H1 (cell line): ENCODE results near the gene CITED4. TPM values are rescaled to one million over a fixed set of nuclear protein-coding genes. Genes with fewer than 3 reads are reported as not detected.

ENCODE experiments used
- CTCF ChIA-PET: fragments of 300-600 bp; sonication (Branson Sonifier 250); formaldehyde crosslinking; loops from one replicate; lab custom pipeline; 2021; ENCODE audit not compliant: partially characterized antibody; lab: Charles Lee
- POLR2A ChIA-PET: fragments of 300-600 bp; sonication (Branson Sonifier 250); formaldehyde crosslinking; loops from one replicate; lab custom pipeline; 2021; ENCODE audit warnings: inconsistent platforms; ENCODE audit not compliant: partially characterized antibody; lab: Charles Lee
- DNase-seq, 2 experiments: peaks; one replicate each; pipeline versions ENCODE4 v3.0.0 to v3.0.0-alpha.2; 2010 to 2022; ENCODE audit warnings: low spot score in 2 of 2, low read depth in 1 of 2, mixed read lengths in 1 of 2
- FAIRE-seq: peaks from 2 replicates; lab custom pipeline; 2011; peaks lifted over from hg19 to GRCh38; lab: Jason Lieb, UNC
- H2AFZ ChIP-seq: 2 replicates; pipeline ENCODE4 v1.8.1; 2012; ENCODE audit warnings: low read length, inconsistent platforms
- H2AK5ac ChIP-seq: 2 replicates; pipeline ENCODE4 v1.6.1; 2013; ENCODE audit warnings: low read depth, low read length
- H2BK120ac ChIP-seq: replicated peaks from 2 replicates; pipeline ENCODE3; 2013; ENCODE audit warnings: low read depth, low read length, inconsistent platforms
- H2BK12ac ChIP-seq: 2 replicates; pipeline ENCODE4 v1.6.1; 2013; ENCODE audit warnings: low read depth, low read length
- H2BK15ac ChIP-seq: 2 replicates; pipeline ENCODE4 v1.6.1; 2013; ENCODE audit warnings: low read length
- H2BK20ac ChIP-seq: 2 replicates; pipeline ENCODE4 v1.6.1; 2013; ENCODE audit warnings: low read length
- H2BK5ac ChIP-seq: 2 replicates; pipeline ENCODE4 v1.6.1; 2013; ENCODE audit warnings: low read depth, low read length
- H3K14ac ChIP-seq: 2 replicates; pipeline ENCODE4 v1.6.1; 2013; ENCODE audit warnings: inconsistent platforms; ENCODE audit not compliant: insufficient read length
- H3K18ac ChIP-seq: 2 replicates; pipeline ENCODE4 v1.6.1; 2013; ENCODE audit warnings: low read length; ENCODE audit errors: extremely low read depth
- H3K23ac ChIP-seq: 2 replicates; pipeline ENCODE4 v1.6.1; 2013; ENCODE audit warnings: inconsistent platforms; ENCODE audit not compliant: insufficient read length
- H3K23me2 ChIP-seq: 2 replicates; pipeline ENCODE4 v1.6.1; 2013; ENCODE audit warnings: low read depth, low read length
- H3K27ac ChIP-seq: 2 replicates; pipeline ENCODE4 v1.6.1; 2011; ENCODE audit warnings: low read depth, low read length, inconsistent platforms
- H3K27me3 ChIP-seq, 4 experiments: replicated peaks in 1 of 4; 1 replicate in 1 of 4; 2 replicates in 3 of 4; pipeline versions ENCODE4 v1.6.1 to v1.8.1; 2011 to 2013; ENCODE audit warnings: low read length in 3 of 4, mild to moderate bottlenecking in 3 of 4, inconsistent platforms in 2 of 4, mixed read lengths in 2 of 4, moderate library complexity in 1 of 4; ENCODE audit not compliant: control insufficient read depth in 3 of 4, insufficient read depth in 3 of 4; ENCODE audit errors: extremely low read depth in 1 of 4
- H3K36me3 ChIP-seq, 4 experiments: 2 replicates each; pipeline versions ENCODE4 v1.6.1 to v1.8.1; 2011 to 2013; ENCODE audit warnings: mild to moderate bottlenecking in 4 of 4, low read length in 3 of 4, moderate library complexity in 2 of 4, control low read depth in 1 of 4, inconsistent platforms in 1 of 4; ENCODE audit not compliant: insufficient read depth in 4 of 4, control insufficient read depth in 2 of 4
- H3K4ac ChIP-seq: replicated peaks from 2 replicates; pipeline ENCODE3; 2013; ENCODE audit warnings: low read length, low read depth, mixed read lengths, inconsistent platforms; ENCODE audit not compliant: insufficient read length
- H3K4me1 ChIP-seq, 4 experiments: replicated peaks in 1 of 4; 1 replicate in 1 of 4; 2 replicates in 3 of 4; pipeline versions ENCODE4 v1.6.1 to v1.8.1; 2011 to 2013; ENCODE audit warnings: low read length in 3 of 4, inconsistent platforms in 2 of 4, mixed read lengths in 1 of 4; ENCODE audit not compliant: insufficient read depth in 4 of 4, control insufficient read depth in 3 of 4
- H3K4me2 ChIP-seq, 2 experiments: 2 replicates each; pipeline versions ENCODE4 v1.6.1 to v1.8.1; 2011 to 2013; ENCODE audit warnings: low read depth in 2 of 2, low read length in 2 of 2, control low read depth in 1 of 2, inconsistent platforms in 1 of 2, mild to moderate bottlenecking in 1 of 2; ENCODE audit not compliant: insufficient read depth in 1 of 2
- H3K4me3 ChIP-seq, 4 experiments: fragments of 200-600, 300-600 bp in 1 of 4; sonication (generic), shearing (Covaris generic), sonication (Bioruptor Twin) in 1 of 4; 2 replicates each; pipeline versions ENCODE4 v1.5.1 to v1.8.1; 2011 to 2016; ENCODE audit warnings: low read length in 4 of 4, low read depth in 3 of 4, control low read depth in 2 of 4, inconsistent platforms in 2 of 4, mild to moderate bottlenecking in 2 of 4, mixed read lengths in 1 of 4, moderate library complexity in 1 of 4; ENCODE audit not compliant: insufficient read depth in 2 of 4; ENCODE audit errors: extremely low read depth in 1 of 4
- H3K56ac ChIP-seq: replicated peaks from 2 replicates; pipeline ENCODE3; 2013; ENCODE audit warnings: low read depth, mild to moderate bottlenecking, mixed read lengths, low read length, inconsistent platforms; ENCODE audit not compliant: insufficient read length
- H3K79me1 ChIP-seq: 2 replicates; pipeline ENCODE4 v1.6.1; 2013; ENCODE audit warnings: low read depth, low read length, control low read depth
- H3K79me2 ChIP-seq, 2 experiments: 2 replicates each; pipeline versions ENCODE4 v1.6.1 to v1.8.1; 2012 to 2013; ENCODE audit warnings: low read length in 2 of 2, mild to moderate bottlenecking in 2 of 2, inconsistent platforms in 1 of 2; ENCODE audit not compliant: insufficient read depth in 2 of 2, control insufficient read depth in 1 of 2
- H3K9ac ChIP-seq, 4 experiments: replicated peaks in 1 of 4; 1 replicate in 1 of 4; 2 replicates in 3 of 4; pipeline versions ENCODE4 v1.6.1 to v1.8.1; 2011 to 2013; ENCODE audit warnings: low read depth in 3 of 4, low read length in 3 of 4, control low read depth in 2 of 4, mild to moderate bottlenecking in 2 of 4, moderate library complexity in 2 of 4, inconsistent platforms in 1 of 4; ENCODE audit errors: extremely low read depth in 1 of 4
- H3K9me3 ChIP-seq, 2 experiments: 2 replicates each; pipeline versions ENCODE4 v1.6.1 to v1.8.1; 2012 to 2013; ENCODE audit warnings: mild to moderate bottlenecking in 2 of 2, moderate library complexity in 2 of 2, control low read depth in 1 of 2, inconsistent platforms in 1 of 2, low read depth in 1 of 2, low read length in 1 of 2, mixed read lengths in 1 of 2; ENCODE audit not compliant: insufficient read depth in 2 of 2
- H4K20me1 ChIP-seq, 2 experiments: replicated peaks in 1 of 2; 2 replicates each; pipeline versions ENCODE3 to v1.8.1; 2011 to 2013; ENCODE audit warnings: inconsistent platforms in 2 of 2, low read length in 2 of 2, mild to moderate bottlenecking in 1 of 2; ENCODE audit not compliant: insufficient read depth in 2 of 2, control insufficient read depth in 1 of 2
- H4K5ac ChIP-seq: 2 replicates; pipeline ENCODE4 v1.6.1; 2013; ENCODE audit warnings: low read length, low read depth, mixed read lengths, inconsistent platforms; ENCODE audit not compliant: insufficient read length
- H4K8ac ChIP-seq: 2 replicates; pipeline ENCODE4 v1.8.0; 2013; ENCODE audit warnings: mild to moderate bottlenecking, moderate library complexity, low read length, inconsistent platforms; ENCODE audit not compliant: insufficient read depth; ENCODE audit errors: extremely low read depth
- H4K91ac ChIP-seq: replicated peaks from 2 replicates; pipeline ENCODE3; 2013; ENCODE audit warnings: low read length, mixed read lengths, inconsistent platforms; ENCODE audit not compliant: insufficient read length
- CEBPB ChIP-seq: IDR thresholded peaks from 2 replicates; pipeline ENCODE4 v1.6.1; 2012; ENCODE audit warnings: low read depth, low read length
- PHF8 ChIP-seq: fragments of 200-600 bp; sonication (generic); conservative IDR thresholded peaks from 2 replicates; pipeline ENCODE4 v1.7.1; 2012; ENCODE audit warnings: low read depth, mild to moderate bottlenecking, inconsistent platforms, low read length, moderate library complexity
- SP4 ChIP-seq: IDR thresholded peaks from 2 replicates; pipeline ENCODE4 v1.6.1; 2012; ENCODE audit warnings: low read length, inconsistent platforms
- SUZ12 ChIP-seq: fragments of 200-600 bp; sonication (generic); IDR thresholded peaks from 2 replicates; pipeline ENCODE4 v1.6.1; 2012; ENCODE audit warnings: mild to moderate bottlenecking, inconsistent platforms, low read length, moderate library complexity, mixed read lengths
- TAF7 ChIP-seq: optimal IDR thresholded peaks from 2 replicates; pipeline ENCODE3; 2011; ENCODE audit warnings: low read depth, mild to moderate bottlenecking, inconsistent platforms, low read length, moderate library complexity, borderline replicate concordance
- WGBS, 2 experiments: shearing (Covaris generic) in 1 of 2; methylation state at CpG; one replicate each; pipeline versions ENCODE4 v1.1.6 to v1.1.7; 2013 to 2015; ENCODE audit warnings: low lambda C conversion rate in 2 of 2, mixed read lengths in 2 of 2, inconsistent platforms in 1 of 2, low coverage in 1 of 2, missing lambda C conversion rate in 1 of 2; ENCODE audit not compliant: insufficient replicate concordance in 2 of 2, insufficient coverage in 1 of 2, insufficient read length in 1 of 2; ENCODE audit errors: extremely low coverage in 1 of 2, missing lambda C conversion rate in 1 of 2; 5-methylcytosine and 5-hydroxymethylcytosine counted together
- polyA plus RNA-seq, 7 experiments: library from polyadenylated mRNA; depleted of rRNA in 3 of 7; stranded (reverse) in 5 of 7; unstranded in 2 of 7; fragments of >200 nt in 5 of 7; fragments of 200-250 nt in 2 of 7; gene quantifications; 1 replicate in 5 of 7; 2 replicates in 1 of 7; 4 replicates in 1 of 7; pipeline versions ENCODE4 v1.2.1 to v1.2.3, GENCODE V29; 2011 to 2013; ENCODE audit warnings: missing spikeins in 2 of 7, mixed read lengths in 2 of 7
- total RNA-seq: library from RNA; stranded (reverse); fragmentation: NEBNext Ultra II Directional; extraction: Animal tissue kit (Norgen Biotek cat#: 25700); gene quantifications from 2 replicates; pipeline ENCODE4 v1.2.1, GENCODE V29; 2021
- TF ChIP-seq, protein P1 (sequence below): IDR thresholded peaks from 2 replicates; pipeline ENCODE4 v1.6.1; 2011; ENCODE audit warnings: low read depth, mild to moderate bottlenecking, low read length; ENCODE audit not compliant: insufficient read depth

CITED4 gene
- total and polyA plus RNA-seq, 2 of the 8 experiments (the other 6 are each of a cell fraction or from before 2014, with no cell fraction given), result 5.4 to 16.3 TPM

DNA sequence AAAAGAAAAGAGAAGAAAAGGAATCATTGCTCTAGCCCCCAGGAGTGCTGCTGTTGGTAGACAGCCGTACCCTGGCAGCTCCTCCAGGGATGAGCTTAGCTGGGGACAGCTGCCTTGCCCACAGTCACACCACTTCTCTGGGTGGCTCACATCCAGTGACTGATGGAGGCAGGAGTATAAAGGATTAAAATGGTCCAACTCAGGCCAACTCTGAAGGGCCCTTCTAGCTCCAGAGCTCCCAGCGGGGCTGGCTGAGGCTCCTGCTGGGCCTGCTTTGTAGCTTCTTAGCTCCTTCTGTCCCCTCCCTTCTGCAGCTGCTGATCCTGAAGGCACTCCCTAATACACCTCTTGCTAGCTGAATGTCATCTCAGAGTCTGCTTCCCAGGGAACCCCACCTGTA, 4.4 kb downstream of the CITED4 start:
- no peak for DNase-seq
- Histone ChIP-seq H3K4me2 (no peak overlapping the region), H2AK5ac (no peak overlapping the region), H3K36me3 (no peaks in the 10 kb centered on the region), H3K4me3 (no peak overlapping the region), H3K56ac (no peak overlapping the region), H3K9ac (no peak overlapping the region), H3K14ac (no peak overlapping the region), H3K18ac (no peak overlapping the region), H4K5ac (no peak overlapping the region), H3K27me3 (peaks cover 0 to 18% (median 16%) of the 10 kb centered on the region in 4 experiments; a peak in 5 of 7 replicates), H3K23ac (no peak overlapping the region), H3K4me1 (peaks cover under 1 to 7% (median 6%) of the 10 kb centered on the region in 4 experiments; a peak in 6 of 7 replicates), H3K79me2 (no peaks in the 10 kb centered on the region), H4K20me1 (peaks cover 1 to 2% of the 10 kb centered on the region in 2 experiments), H4K8ac (no peak overlapping the region; the same call in 1 of the 2 replicates), H4K91ac (no peak overlapping the region)
- POLR2A ChIA-PET, result interaction anchor here (1.1 kb wide), 1 partner anchor 95 kb away, joined by 4 read pairs; no protein-coding TSS in a partner anchor
- no peak for TF ChIP-seq TAF7
- no peak for TF ChIP-seq CEBPB
- TF ChIP-seq SP4, result no peak
- TF ChIP-seq SUZ12, result no peak
- TF ChIP-seq PHF8, result no peak
- TF ChIP-seq, protein P1, sequence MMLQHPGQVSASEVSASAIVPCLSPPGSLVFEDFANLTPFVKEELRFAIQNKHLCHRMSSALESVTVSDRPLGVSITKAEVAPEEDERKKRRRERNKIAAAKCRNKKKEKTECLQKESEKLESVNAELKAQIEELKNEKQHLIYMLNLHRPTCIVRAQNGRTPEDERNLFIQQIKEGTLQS, result no peak
- TF ChIP-seq, all 59 proteins: peak for 0
- WGBS, 2 experiments, result 45% methylated on average over 2 of the region's 2 CpGs; no CpG with 5 or more reads in 1 of the 2 experiments
- Histone ChIP-seq H2BK15ac (no peak overlapping the region), H2BK120ac (no peak overlapping the region), H2BK5ac (no peak overlapping the region), H2BK12ac (no peak overlapping the region), H3K27ac (no peak overlapping the region), H2AFZ (no peak overlapping the region), H2BK20ac (no peak overlapping the region), H3K9me3 (no peaks in the 10 kb centered on the region), H3K79me1 (no peaks in the 10 kb centered on the region), H3K23me2 (peaks cover 7% of the 10 kb centered on the region; the same call in 1 of the 2 replicates), H3K4ac (no peak overlapping the region)
- no peak for FAIRE-seq
- CTCF ChIA-PET, result interaction anchor here (0.8 to 26.8 kb wide), 10 partner anchors 8 to 228 kb away, joined by 3 to 917 read pairs (median 4); no protein-coding TSS in a partner anchor
